CD4-positive, alpha-beta T cell (primary cell): ENCODE data around the gene ARHGEF4. TPM values are rescaled to one million over a fixed set of nuclear protein-coding genes. Genes with fewer than 3 reads are reported as not detected.

Source experiments
- ATAC-seq: fragments of 200-7000 bp; cut with Tn5 transposase; one replicate; pipeline ENCODE4 v1.10.0; 2022; ENCODE audit warnings: mild to moderate bottlenecking; ENCODE audit not compliant: poor library complexity
- CTCF ChIA-PET: fragments of 350-600 bp; sonication (Branson Sonifier 250); formaldehyde crosslinking; loops from one replicate; lab custom pipeline; 2021; ENCODE audit warnings: antibody characterized with exemption, inconsistent platforms; lab: Charles Lee
- POLR2A ChIA-PET: fragments of 350-600 bp; sonication (Branson Sonifier 250); formaldehyde crosslinking; loops from one replicate; lab custom pipeline; 2021; ENCODE audit warnings: antibody characterized with exemption, inconsistent platforms; lab: Charles Lee
- DNase-seq, 14 experiments: peaks; one replicate each; pipeline ENCODE4 v3.0.0-alpha.2; 2013 to 2020; ENCODE audit warnings: mixed read lengths in 2 of 14
- H3K27ac ChIP-seq, 2 donors: one replicate each; pipeline versions ENCODE4 v1.5.1 to v1.7.0; 2013; ENCODE audit warnings: low read length in 2 of 2, low read depth in 1 of 2, mild to moderate bottlenecking in 1 of 2
- H3K27me3 ChIP-seq, 2 experiments: 1 replicate in 1 of 2; 2 replicates in 1 of 2; pipeline versions ENCODE4 v1.6.1 to v1.7.0; 2013; ENCODE audit warnings: low read length in 2 of 2, control low read depth in 1 of 2, mild to moderate bottlenecking in 1 of 2, moderate library complexity in 1 of 2; ENCODE audit not compliant: insufficient read depth in 2 of 2, control insufficient read depth in 1 of 2
- H3K36me3 ChIP-seq: one replicate; pipeline ENCODE4 v1.6.1; 2013; ENCODE audit warnings: low read length, control low read depth; ENCODE audit not compliant: insufficient read depth
- H3K4me1 ChIP-seq: one replicate; pipeline ENCODE4 v1.6.1; 2013; ENCODE audit warnings: low read length, control low read depth; ENCODE audit not compliant: insufficient read depth
- H3K4me3 ChIP-seq: one replicate; pipeline ENCODE4 v1.5.1; 2013; ENCODE audit warnings: mild to moderate bottlenecking, low read length, moderate library complexity
- H3K9me3 ChIP-seq, 2 experiments: 1 replicate in 1 of 2; 2 replicates in 1 of 2; pipeline versions ENCODE4 v1.6.1 to v1.7.0; 2013; ENCODE audit warnings: low read length in 2 of 2, mild to moderate bottlenecking in 2 of 2, control low read depth in 1 of 2, moderate library complexity in 1 of 2; ENCODE audit not compliant: control insufficient read depth in 1 of 2, insufficient read depth in 1 of 2
- H3K27ac Mint-ChIP-seq: one replicate; pipeline ENCODE4 v1.8.0; 2020; ENCODE audit warnings: mixed read lengths
- H3K27me3 Mint-ChIP-seq: one replicate; pipeline ENCODE4 v1.8.0; 2021; ENCODE audit warnings: mixed read lengths
- H3K36me3 Mint-ChIP-seq: one replicate; pipeline ENCODE4 v1.8.0; 2021; ENCODE audit warnings: low read depth, mixed read lengths
- H3K4me1 Mint-ChIP-seq: one replicate; pipeline ENCODE4 v1.8.0; 2021; ENCODE audit warnings: low read depth, mixed read lengths
- H3K4me3 Mint-ChIP-seq: one replicate; pipeline ENCODE4 v1.8.0; 2020; ENCODE audit warnings: mild to moderate bottlenecking, mixed read lengths
- H3K9me3 Mint-ChIP-seq: one replicate; pipeline ENCODE4 v1.8.0; 2020; ENCODE audit warnings: mixed read lengths
- intact Hi-C, 2 experiments: fragments of 100-400 bp; cut with DNase I in 1 of 2; cut with micrococcal nuclease in 1 of 2; formaldehyde crosslinking; loops; one replicate each; pipeline versions ENCODE4 v1.15.1 to v1.9.0; 2023 to 2025; cut with DNase I, micrococcal nuclease
- total RNA-seq, 174 experiments: library from RNA in 2 of 174; stranded (reverse) in 2 of 174; gene quantifications; one replicate each; pipeline ENCODE4 v1.2.3 and lab custom pipeline; 2021 to 2026
- TF ChIP-seq, protein P1 (sequence below): fragments of 200-600 bp; IDR thresholded peaks from one replicate; pipeline ENCODE4 v1.8.0; 2022; ENCODE audit warnings: antibody characterized with exemption, mild to moderate bottlenecking

Gene ARHGEF4
- total RNA-seq, 2 experiments from 2014 or later, result 3.6 to 4.1 TPM

DNA sequence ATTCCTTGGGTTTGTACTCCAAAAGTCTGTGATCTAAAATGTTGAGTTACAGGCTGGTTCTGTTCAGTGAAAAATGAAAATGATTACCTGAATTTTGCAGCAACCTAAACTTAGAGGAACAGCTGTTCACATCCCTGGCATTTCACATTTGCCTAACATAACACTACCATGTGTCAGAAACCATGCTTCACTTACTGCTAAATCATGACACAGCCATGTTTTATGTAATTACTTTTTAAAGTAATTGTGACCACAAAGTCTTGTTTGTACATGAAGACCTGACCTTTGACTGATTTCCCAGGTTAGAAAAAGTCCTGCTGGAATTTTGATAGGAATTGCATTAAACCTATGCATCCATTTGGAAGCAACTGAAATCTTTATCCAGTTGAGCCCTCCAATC is 177.4 kb downstream of the ARHGEF4 start:
- Mint-ChIP-seq H3K27me3 (peaks cover 24% of the 10 kb centered on the region), H3K4me1 (peaks cover 25% of the 10 kb centered on the region), H3K9me3 (no peaks in the 10 kb centered on the region), H3K27ac (no peak overlapping the region), H3K4me3 (no peak overlapping the region), H3K36me3 (no peaks in the 10 kb centered on the region)
- DNase-seq, result no peak
- intact Hi-C loops, result no loop called here
- POLR2A ChIA-PET, result no interaction called here
- Histone ChIP-seq H3K27ac (no peak overlapping the region), H3K4me1 (peaks cover 8% of the 10 kb centered on the region), H3K27me3 (peaks cover 0 to 6% of the 10 kb centered on the region in 2 experiments), H3K9me3 (no peaks in the 10 kb centered on the region), H3K36me3 (no peaks in the 10 kb centered on the region), H3K4me3 (no peak overlapping the region)
- CTCF ChIA-PET, result no interaction called here
- no peak for ATAC-seq
- TF ChIP-seq, protein P1, sequence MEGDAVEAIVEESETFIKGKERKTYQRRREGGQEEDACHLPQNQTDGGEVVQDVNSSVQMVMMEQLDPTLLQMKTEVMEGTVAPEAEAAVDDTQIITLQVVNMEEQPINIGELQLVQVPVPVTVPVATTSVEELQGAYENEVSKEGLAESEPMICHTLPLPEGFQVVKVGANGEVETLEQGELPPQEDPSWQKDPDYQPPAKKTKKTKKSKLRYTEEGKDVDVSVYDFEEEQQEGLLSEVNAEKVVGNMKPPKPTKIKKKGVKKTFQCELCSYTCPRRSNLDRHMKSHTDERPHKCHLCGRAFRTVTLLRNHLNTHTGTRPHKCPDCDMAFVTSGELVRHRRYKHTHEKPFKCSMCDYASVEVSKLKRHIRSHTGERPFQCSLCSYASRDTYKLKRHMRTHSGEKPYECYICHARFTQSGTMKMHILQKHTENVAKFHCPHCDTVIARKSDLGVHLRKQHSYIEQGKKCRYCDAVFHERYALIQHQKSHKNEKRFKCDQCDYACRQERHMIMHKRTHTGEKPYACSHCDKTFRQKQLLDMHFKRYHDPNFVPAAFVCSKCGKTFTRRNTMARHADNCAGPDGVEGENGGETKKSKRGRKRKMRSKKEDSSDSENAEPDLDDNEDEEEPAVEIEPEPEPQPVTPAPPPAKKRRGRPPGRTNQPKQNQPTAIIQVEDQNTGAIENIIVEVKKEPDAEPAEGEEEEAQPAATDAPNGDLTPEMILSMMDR, result no peak

DNA sequence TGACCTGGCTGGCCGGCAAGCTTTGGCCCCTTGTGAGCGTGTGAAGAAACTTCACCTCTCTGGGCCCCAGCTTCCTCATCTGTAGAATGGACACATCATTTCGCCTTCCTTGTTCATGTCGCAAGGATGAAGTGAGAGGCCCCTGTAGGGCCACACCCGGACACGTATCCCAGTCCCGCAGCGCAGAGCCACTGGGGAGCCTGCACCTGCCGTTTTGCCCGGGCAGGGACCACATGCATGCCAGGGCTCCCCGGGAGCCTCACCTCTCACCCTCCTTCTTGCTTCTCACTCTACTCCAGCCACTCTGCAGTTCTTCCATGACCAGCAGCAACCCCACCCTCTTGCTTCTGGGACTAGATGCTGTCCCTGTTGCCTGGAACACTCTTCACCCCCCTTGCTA is 179.1 kb downstream of the ARHGEF4 start:
- intact Hi-C loops, result no loop called here
- ATAC-seq (no peak), DNase-seq (no peak)
- Histone ChIP-seq H3K27me3 (peaks cover 0 to 6% of the 10 kb centered on the region in 2 experiments), H3K27ac (no peak overlapping the region), H3K36me3 (no peaks in the 10 kb centered on the region), H3K4me1 (peaks cover 4% of the 10 kb centered on the region), H3K9me3 (no peaks in the 10 kb centered on the region), H3K4me3 (no peak overlapping the region)
- H3K27ac Mint-ChIP-seq, result no peak overlapping the region
- peaks cover 27% of the 10 kb centered on the region for H3K27me3 Mint-ChIP-seq
- H3K4me1 Mint-ChIP-seq, result peaks cover 13% of the 10 kb centered on the region
- POLR2A ChIA-PET, result no interaction called here
- TF ChIP-seq, protein P1, result no peak
- CTCF ChIA-PET, result no interaction called here
- no peaks in the 10 kb centered on the region for H3K9me3 Mint-ChIP-seq
- no peak overlapping the region for H3K4me3 Mint-ChIP-seq
- H3K36me3 Mint-ChIP-seq, result no peaks in the 10 kb centered on the region

DNA sequence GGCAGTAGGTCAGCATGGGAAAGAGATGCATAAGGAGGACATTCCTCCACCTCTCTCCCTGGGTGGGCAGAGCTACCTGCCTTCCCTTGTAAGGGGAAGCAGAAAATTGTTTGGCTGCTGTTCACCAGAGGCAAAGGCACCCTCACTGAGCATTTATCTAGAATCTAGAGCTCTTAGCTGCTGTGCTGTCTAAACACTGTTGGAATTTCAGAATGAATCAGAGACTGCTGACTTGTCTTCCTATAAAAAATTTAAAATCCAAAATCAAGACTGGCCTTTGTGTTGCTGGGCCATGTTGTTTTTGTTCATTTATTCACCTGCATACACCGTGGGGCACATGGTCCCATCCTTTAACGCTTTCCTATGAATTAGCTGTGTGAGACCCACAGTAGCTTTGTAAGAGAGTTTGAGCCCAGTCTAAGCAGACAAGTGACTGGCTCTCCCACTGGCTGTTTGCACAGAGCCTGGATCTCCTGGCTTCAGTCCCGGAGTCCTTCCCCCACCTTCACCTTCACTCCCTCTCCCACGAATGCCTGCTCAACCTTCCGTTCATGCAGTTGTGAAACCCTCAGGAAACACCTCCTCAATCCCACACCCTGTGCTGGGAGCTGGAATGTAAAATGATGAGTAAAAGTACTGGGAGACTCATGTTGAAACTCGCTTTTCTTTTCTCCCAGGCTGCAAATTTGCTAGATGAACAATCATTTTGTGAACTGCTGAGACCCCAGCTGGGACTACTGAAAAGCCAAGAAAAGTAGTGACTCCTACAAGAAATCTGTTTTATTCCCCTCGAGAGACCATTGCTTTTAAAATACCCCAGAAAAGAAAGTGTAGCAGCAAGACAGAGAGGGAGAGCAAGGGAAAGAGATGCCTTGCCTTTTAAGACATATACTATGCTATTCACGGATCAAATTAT is 180.4 kb downstream of the ARHGEF4 start:
- CTCF ChIA-PET, result no interaction called here
- H3K4me3 ChIP-seq, result no peak overlapping the region

More for the DNA sequence above, 180.4 kb downstream of the ARHGEF4 start:
- H3K9me3 Mint-ChIP-seq, result no peaks in the 10 kb centered on the region
- no peak overlapping the region for H3K4me3 Mint-ChIP-seq
- H3K36me3 Mint-ChIP-seq, result no peaks in the 10 kb centered on the region
- DNase-seq, result no peak
- POLR2A ChIA-PET, result no interaction called here
- ATAC-seq, result no peak
- H3K9me3 ChIP-seq, result no peaks in the 10 kb centered on the region
- H3K4me1 Mint-ChIP-seq, result no peaks in the 10 kb centered on the region
- intact Hi-C loops, result no loop called here
- no peak overlapping the region for H3K27ac ChIP-seq
- H3K27me3 ChIP-seq, result peaks cover 0 to 6% of the 10 kb centered on the region in 2 experiments
- TF ChIP-seq, protein P1, result no peak
- no peak overlapping the region for H3K27ac Mint-ChIP-seq
- peaks cover 29% of the 10 kb centered on the region for H3K27me3 Mint-ChIP-seq
- H3K4me1 ChIP-seq, result no peaks in the 10 kb centered on the region
- no peaks in the 10 kb centered on the region for H3K36me3 ChIP-seq
